Hepatocyte (in vitro differentiated cells): ENCODE results near the gene FBN1.

Experiments
- CTCF ChIP-seq: fragments of 200-600 bp; sonication (generic); IDR thresholded peaks from 2 replicates; pipeline ENCODE4 v1.5.1; 2016; ENCODE audit warnings: antibody characterized with exemption, mild to moderate bottlenecking; ENCODE audit not compliant: poor library complexity
- EZH2 ChIP-seq: fragments of 200-600 bp; sonication (generic); IDR thresholded peaks from 2 replicates; pipeline ENCODE4 v1.6.1; 2016; ENCODE audit warnings: antibody characterized with exemption, mild to moderate bottlenecking, borderline replicate concordance

- no peak for TF ChIP-seq CTCF
- no peak for TF ChIP-seq EZH2
Measured at GRCh38 chr15:48636511-48636910, 9.0 kb downstream of the FBN1 start.
